ENCODE results near the gene PLCB3. TPM values are rescaled to one million over a fixed set of nuclear protein-coding genes. Genes with fewer than 3 reads are reported as not detected.

PLCB3 gene
- total and polyA plus RNA-seq, 10 of the 15 experiments (the other 5 are each of a cell fraction or from before 2014, with no cell fraction given): 0.03 to 10.3 (median 3.3) TPM

- TF ChIP-seq RELB (IDR thresholded peaks at IDR 0.05; ENCODE audit: low read depth) (no peak), ZNF207 (IDR thresholded peaks at IDR 0.05; ENCODE audit: borderline replicate concordance) (no peak), NKRF (conservative IDR thresholded peaks at IDR 0.05) (0 out of 2 replicates have a peak, but pooled peaks have one; percentile 56), LARP7 (IDR thresholded peaks at IDR 0.05) (peak; percentile 53; the same call in 1 of the 2 replicates), POLR2AphosphoS2 (IDR thresholded peaks at IDR 0.05; ENCODE audit: low read depth, low read length) (no peak), STAT1 (conservative IDR thresholded peaks at IDR 0.05) (no peak), TCF7 (IDR thresholded peaks at IDR 0.05; ENCODE audit: borderline replicate concordance) (no peak), RFX5 (IDR thresholded peaks at IDR 0.05; ENCODE audit: low read depth, low read length) (no peak), POLR2A (IDR thresholded peaks at IDR 0.05; ENCODE audit: low read depth, low read length) (peak; percentile 74), HSF1 (IDR thresholded peaks at IDR 0.05; ENCODE audit: low read depth, low read length) (no peak), CHD2 (IDR thresholded peaks at IDR 0.05; ENCODE audit: borderline replicate concordance, low read depth, low read length) (no peak), HDGF (IDR thresholded peaks at IDR 0.05) (peak; percentile 42; the same call in 1 of the 2 replicates), BHLHE40 (IDR thresholded peaks at IDR 0.05; ENCODE audit: borderline replicate concordance in 1 of 2, low read depth in 2 of 2, low read length in 1 of 2) (peak; percentile 21 to 26; a peak in 1 of 4 replicates), SIN3A (IDR thresholded peaks at IDR 0.05; ENCODE audit: low read depth, low read length) (peak; percentile 26; the same call in 1 of the 2 replicates), CHD1 (IDR thresholded peaks at IDR 0.05; ENCODE audit: low read depth, low read length) (no peak), MEF2B (IDR thresholded peaks at IDR 0.05; ENCODE audit: partially characterized antibody, poor library complexity, severe bottlenecking) (peak; percentile 25), TARDBP (IDR thresholded peaks at IDR 0.05; ENCODE audit: borderline replicate concordance) (no peak)
Observed at GRCh38 chr11:64251016-64251752, at the start of gene PLCB3 (continued).
